BLaER1 (cell line): ENCODE results near the gene PCK1.

ENCODE experiments used
- H3K27ac ChIP-seq: shearing (Covaris generic); formaldehyde crosslinking; 2 replicates; pipeline ENCODE4 v1.8.1; 2022
- H3K27me3 ChIP-seq: shearing (Covaris generic); formaldehyde crosslinking; 2 replicates; pipeline ENCODE4 v1.8.1; 2022
- H3K36me3 ChIP-seq: shearing (Covaris generic); formaldehyde crosslinking; 2 replicates; pipeline ENCODE4 v1.8.1; 2022
- H3K4me1 ChIP-seq: shearing (Covaris generic); formaldehyde crosslinking; 2 replicates; pipeline ENCODE4 v1.8.1; 2022
- H3K4me2 ChIP-seq: shearing (Covaris generic); formaldehyde crosslinking; 2 replicates; pipeline ENCODE4 v1.8.1; 2022
- H3K4me3 ChIP-seq: shearing (Covaris generic); formaldehyde crosslinking; 2 replicates; pipeline ENCODE4 v1.8.1; 2022
- H3K9ac ChIP-seq: shearing (Covaris generic); formaldehyde crosslinking; 2 replicates; pipeline ENCODE4 v1.8.1; 2022
- H3K9me3 ChIP-seq: shearing (Covaris generic); formaldehyde crosslinking; 2 replicates; pipeline ENCODE4 v1.8.1; 2022
- H4K20me1 ChIP-seq: shearing (Covaris generic); formaldehyde crosslinking; 2 replicates; pipeline ENCODE4 v1.8.1; 2022
- Cebpa-rat ChIP-seq: shearing (Covaris generic); IDR thresholded peaks from 2 replicates; pipeline ENCODE4 v1.8.1; 2022

Gene PCK1

DNA sequence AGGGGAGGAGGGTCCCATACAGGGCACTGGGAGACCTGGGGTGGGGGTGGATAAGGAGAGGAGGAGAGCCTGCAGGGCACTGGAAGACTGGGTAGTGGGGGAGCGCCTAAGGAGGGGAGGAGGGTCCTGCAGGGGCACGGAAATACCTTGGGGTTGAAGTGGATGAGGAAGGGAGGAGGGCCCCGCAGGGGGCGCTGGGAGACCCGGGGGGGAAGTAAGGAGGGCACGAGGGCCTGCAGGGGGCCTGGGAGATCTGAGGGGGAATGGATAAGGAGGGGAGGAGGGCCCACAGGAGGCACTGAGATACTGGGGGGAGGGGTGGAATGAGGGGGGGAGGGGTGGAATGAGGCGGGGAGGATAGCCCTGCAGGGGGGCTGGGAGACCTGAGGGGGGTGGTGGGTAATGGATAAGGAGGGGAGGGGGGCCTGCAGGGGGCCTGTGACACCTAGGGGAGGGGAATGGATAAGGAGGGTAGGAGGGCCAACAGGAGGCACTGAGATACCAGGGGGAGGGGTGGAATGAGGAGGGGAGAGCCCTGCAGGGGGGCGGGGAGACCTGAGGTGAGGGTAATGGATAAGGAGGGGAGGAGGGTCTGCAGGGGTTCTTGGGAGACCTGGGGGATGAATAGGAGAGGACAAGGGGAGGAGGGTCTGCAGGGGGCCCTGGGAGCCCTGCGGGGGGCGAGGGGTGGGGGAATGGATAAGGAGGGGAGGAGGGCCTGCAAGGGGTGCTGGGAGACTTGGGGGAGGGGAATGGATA, 35.4 kb upstream of the PCK1 start:
- H3K9ac ChIP-seq, result no peak overlapping the region
- TF ChIP-seq Cebpa-rat, result no peak
- no peaks in the 10 kb centered on the region for H3K9me3 ChIP-seq
- H3K36me3 ChIP-seq, result no peaks in the 10 kb centered on the region
- H4K20me1 ChIP-seq, result no peaks in the 10 kb centered on the region
- no peak overlapping the region for H3K4me3 ChIP-seq
- no peak overlapping the region for H3K4me2 ChIP-seq
- H3K4me1 ChIP-seq, result peaks cover 5% of the 10 kb centered on the region; the same call in 1 of the 2 replicates
- no peaks in the 10 kb centered on the region for H3K27me3 ChIP-seq
- no peak overlapping the region for H3K27ac ChIP-seq

DNA sequence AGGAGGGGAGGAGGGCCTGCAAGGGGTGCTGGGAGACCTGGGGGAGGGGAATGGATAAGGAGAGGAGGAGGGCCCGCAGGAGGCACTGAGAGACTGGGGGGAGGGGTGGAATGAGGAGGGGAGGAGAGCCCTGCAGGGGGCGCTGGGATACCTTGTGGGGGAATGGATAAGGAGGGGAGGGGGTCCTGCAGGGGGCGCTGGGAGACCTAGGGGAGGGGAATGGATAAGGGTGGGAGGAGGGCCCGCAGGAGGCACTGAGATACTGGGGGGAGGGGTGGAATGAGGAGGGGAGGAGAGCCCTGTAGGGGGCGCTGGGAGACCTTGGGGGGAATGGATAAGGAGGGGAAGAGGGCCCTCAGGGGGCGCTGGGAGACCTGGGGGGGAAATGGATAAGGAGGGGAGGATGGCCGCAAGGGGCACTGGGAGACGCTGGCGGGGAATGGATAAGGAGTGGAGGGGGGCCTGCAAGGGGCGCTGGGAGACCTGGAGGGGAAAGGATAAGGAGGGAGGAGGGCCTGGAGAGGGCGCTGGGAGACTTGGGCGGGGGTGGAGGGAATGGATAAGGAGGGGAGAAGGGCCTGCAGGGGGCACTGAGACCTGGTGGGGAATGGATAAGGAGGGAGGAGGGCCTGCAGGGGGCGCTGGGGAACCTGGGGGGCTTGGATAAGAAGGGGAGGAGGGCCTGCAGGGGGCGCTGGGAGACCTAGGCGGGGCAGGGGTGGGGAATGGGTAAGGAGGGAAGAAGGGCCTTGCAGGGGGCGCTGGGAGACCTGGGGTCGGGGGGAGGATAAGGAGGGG, 34.6 kb upstream of the PCK1 start:
- no peak overlapping the region for H3K27ac ChIP-seq
- no peaks in the 10 kb centered on the region for H3K9me3 ChIP-seq
- peaks cover 5% of the 10 kb centered on the region; the same call in 1 of the 2 replicates for H3K4me1 ChIP-seq
- no peaks in the 10 kb centered on the region for H3K27me3 ChIP-seq
- H3K9ac ChIP-seq, result no peak overlapping the region
- H3K4me3 ChIP-seq, result no peak overlapping the region
- no peak for TF ChIP-seq Cebpa-rat
- no peaks in the 10 kb centered on the region for H4K20me1 ChIP-seq
- H3K4me2 ChIP-seq, result no peak overlapping the region
- no peaks in the 10 kb centered on the region for H3K36me3 ChIP-seq

DNA sequence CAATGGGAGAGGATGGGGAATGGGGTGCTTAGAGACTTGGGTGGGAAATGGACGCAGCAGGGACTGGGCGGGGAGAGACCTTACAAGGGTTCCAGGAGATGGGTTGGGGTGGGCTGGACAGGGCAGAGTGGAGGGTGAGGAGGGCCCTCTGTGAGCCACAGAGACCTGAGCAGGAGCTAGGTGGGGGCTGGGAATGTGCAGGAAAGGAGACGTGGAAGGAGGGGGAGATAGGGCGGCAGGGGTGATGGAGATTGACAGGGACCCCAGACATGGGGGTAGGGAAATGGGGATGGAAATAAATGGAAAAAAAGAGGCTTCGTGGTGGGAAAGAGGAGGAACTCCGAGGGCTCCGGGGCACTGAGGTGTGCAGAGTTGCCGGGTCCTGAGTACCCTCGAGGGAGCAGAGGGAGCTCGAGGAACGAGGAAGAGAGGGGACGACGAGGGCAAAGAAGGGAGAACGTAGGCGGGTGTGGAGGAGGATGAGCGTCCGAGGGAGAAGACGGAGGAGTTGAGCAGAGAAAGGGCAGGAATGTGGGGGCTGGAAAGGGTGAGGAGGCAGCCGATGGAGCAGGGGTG, 33.9 kb upstream of the PCK1 start:
- H4K20me1 ChIP-seq, result no peaks in the 10 kb centered on the region
- no peaks in the 10 kb centered on the region for H3K9me3 ChIP-seq
- H3K4me3 ChIP-seq, result no peak overlapping the region
- H3K4me2 ChIP-seq, result peak overlapping the region; percentile 48
- no peaks in the 10 kb centered on the region for H3K36me3 ChIP-seq
- H3K27ac ChIP-seq, result no peak overlapping the region
- no peaks in the 10 kb centered on the region for H3K27me3 ChIP-seq
- peaks cover 5% of the 10 kb centered on the region; the same call in 1 of the 2 replicates for H3K4me1 ChIP-seq
- TF ChIP-seq Cebpa-rat, result no peak
- no peak overlapping the region for H3K9ac ChIP-seq

DNA sequence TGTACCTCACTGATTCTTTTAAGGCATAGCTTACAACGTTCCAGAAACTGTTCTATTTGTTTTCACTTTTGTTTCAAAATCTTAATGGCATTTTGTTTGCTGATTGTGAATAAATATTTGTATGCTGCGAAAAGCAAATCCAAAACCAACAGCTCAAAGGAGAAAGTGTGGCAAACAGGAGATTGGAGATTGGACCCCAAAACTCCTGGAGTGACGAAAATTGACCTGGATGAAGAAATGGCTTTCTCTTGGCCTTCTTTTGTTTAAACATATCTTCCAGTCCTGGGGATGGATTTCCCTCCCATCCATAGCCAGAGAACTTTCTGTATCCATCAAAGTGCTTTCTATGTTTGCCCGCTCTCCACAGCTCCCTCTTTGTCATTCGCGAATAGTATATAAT, 33.2 kb upstream of the PCK1 start:
- no peaks in the 10 kb centered on the region for H4K20me1 ChIP-seq
- H3K4me3 ChIP-seq, result no peak overlapping the region
- TF ChIP-seq Cebpa-rat, result no peak
- H3K27ac ChIP-seq, result no peak overlapping the region
- H3K9ac ChIP-seq, result no peak overlapping the region
- no peaks in the 10 kb centered on the region for H3K36me3 ChIP-seq
- H3K27me3 ChIP-seq, result no peaks in the 10 kb centered on the region
- H3K4me1 ChIP-seq, result peaks cover 5% of the 10 kb centered on the region; the same call in 1 of the 2 replicates
- H3K9me3 ChIP-seq, result no peaks in the 10 kb centered on the region
- no peak overlapping the region for H3K4me2 ChIP-seq

DNA sequence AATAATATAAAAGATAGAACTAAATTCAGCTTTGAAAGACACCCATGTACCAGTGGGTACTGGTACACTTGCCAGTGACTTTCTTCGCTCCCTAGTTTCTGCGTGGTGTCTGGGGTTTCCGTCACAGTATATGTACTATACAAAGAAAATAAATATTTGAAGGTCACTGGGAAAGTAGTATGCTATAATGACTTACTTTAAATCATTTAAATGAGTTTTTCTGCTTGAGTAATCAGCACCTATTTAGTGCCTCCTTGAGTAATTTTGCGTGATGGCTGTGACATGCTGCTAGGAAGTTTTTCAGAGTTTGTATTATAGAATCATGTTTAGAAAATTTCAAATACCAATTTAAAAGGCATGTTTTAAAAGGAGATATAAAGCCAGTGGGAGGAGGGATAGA, 32.8 kb upstream of the PCK1 start:
- no peaks in the 10 kb centered on the region for H3K27me3 ChIP-seq
- H3K36me3 ChIP-seq, result no peaks in the 10 kb centered on the region
- no peak overlapping the region for H3K4me3 ChIP-seq
- no peaks in the 10 kb centered on the region for H3K9me3 ChIP-seq
- no peak overlapping the region for H3K27ac ChIP-seq
- peaks cover 5% of the 10 kb centered on the region; the same call in 1 of the 2 replicates for H3K4me1 ChIP-seq
- no peaks in the 10 kb centered on the region for H4K20me1 ChIP-seq
- H3K9ac ChIP-seq, result no peak overlapping the region
- TF ChIP-seq Cebpa-rat, result no peak
- H3K4me2 ChIP-seq, result no peak overlapping the region

DNA sequence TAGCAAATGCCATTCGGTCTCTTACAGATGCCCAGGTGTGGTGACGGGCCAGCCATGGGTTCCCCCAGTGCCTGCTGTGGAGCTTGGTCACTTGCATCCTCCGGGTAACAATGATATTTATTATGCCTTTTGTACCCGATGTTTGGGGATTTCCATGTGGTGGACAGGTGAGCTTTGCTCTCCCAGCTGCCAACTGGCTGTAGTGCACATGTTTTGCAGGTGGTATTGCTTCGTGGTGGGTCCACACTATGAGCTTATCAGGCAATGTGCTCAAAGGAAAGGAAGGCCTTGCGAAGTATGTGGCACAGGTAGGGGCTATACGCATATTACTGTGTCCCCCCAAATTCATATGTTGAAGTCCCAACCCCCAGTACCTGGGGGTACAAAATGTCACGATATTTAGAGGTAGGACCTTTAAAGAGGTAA, 31.7 kb upstream of the PCK1 start:
- Histone ChIP-seq H3K4me1 (peaks cover 5% of the 10 kb centered on the region; the same call in 1 of the 2 replicates), H3K36me3 (no peaks in the 10 kb centered on the region), H3K27ac (no peak overlapping the region), H3K4me2 (no peak overlapping the region), H4K20me1 (no peaks in the 10 kb centered on the region), H3K9ac (no peak overlapping the region), H3K9me3 (no peaks in the 10 kb centered on the region), H3K27me3 (no peaks in the 10 kb centered on the region), H3K4me3 (no peak overlapping the region)
- no peak for TF ChIP-seq Cebpa-rat

DNA sequence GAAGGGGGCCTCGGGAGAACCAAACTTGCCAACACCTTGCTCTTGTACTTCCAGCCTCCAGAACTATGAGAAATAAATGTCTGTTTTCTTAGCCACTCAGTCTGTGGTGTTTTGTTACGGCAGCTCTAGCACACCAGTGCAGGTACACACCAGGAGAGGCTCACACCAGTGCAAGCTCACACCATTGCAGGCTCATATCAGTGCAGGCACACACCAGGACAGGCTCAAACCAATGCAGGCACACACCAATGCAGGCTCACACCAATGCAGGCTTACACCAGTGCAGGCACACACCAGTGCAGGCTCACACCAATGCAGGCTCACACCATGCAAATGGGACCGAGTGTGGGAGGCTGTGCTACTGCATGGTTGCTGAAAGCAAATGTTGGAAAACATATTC, 31.1 kb upstream of the PCK1 start:
- Histone ChIP-seq H3K4me2 (no peak overlapping the region), H3K36me3 (no peaks in the 10 kb centered on the region), H3K9ac (no peak overlapping the region), H3K4me3 (no peak overlapping the region), H3K27me3 (no peaks in the 10 kb centered on the region), H3K4me1 (peaks cover 5% of the 10 kb centered on the region; the same call in 1 of the 2 replicates), H4K20me1 (no peaks in the 10 kb centered on the region), H3K27ac (no peak overlapping the region), H3K9me3 (no peaks in the 10 kb centered on the region)
- TF ChIP-seq Cebpa-rat, result no peak

DNA sequence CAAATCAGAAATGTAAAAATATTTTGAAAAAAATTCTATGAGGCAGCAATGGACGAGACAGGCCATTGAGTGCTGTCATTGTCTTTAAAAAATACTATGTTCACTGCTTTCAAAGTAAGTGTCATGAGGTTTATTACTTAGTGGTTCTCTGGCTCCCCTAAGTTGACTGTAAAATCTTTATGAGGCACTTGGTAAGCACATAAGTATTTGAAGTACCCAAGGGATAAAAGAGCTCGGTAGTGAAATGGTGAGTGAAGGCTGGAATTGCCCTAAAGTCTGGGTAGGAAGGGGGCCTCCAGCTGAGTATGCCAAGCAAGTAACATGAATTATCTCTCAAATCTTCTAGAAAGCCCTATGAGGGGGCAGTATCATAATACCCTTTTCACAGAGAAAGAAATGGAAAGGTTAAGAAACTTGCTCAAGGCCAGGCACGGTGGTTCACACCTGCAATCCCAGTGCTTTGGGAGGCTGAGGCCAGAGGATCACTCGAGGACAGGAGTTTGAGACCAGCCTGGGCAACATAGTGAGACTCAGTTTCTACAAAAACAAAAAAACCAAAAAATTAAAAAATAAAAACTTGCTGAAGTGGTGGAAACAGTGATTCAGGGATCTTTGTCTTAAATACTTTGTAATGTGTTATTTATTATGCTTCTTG, 30.5 kb upstream of the PCK1 start:
- H4K20me1 ChIP-seq, result no peaks in the 10 kb centered on the region

DNA sequence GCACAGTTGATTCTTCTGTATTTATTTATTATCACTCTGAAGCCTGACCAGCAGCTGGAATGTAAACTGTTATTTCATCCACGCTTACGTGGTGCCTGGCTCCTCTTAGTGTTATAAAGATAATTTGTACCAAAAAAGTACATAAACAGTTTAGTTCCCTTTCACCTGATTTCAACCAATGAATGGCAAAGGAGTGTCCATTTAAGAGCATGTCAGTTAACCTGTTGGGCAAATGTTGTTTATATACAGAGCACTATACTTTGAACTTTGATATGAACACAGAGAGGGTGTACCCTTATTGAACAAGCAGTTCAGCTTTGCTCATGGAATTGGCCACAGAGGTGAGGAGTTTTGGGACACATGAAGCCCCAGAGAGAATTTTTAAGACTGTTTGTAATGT, 28.8 kb upstream of the PCK1 start:
- no peaks in the 10 kb centered on the region for H4K20me1 ChIP-seq
- no peak overlapping the region for H3K9ac ChIP-seq
- no peak overlapping the region for H3K27ac ChIP-seq
- H3K4me2 ChIP-seq, result no peak overlapping the region
- no peak overlapping the region for H3K4me3 ChIP-seq
- no peak for TF ChIP-seq Cebpa-rat
- no peaks in the 10 kb centered on the region for H3K36me3 ChIP-seq
- no peaks in the 10 kb centered on the region for H3K9me3 ChIP-seq
- no peaks in the 10 kb centered on the region for H3K27me3 ChIP-seq
- H3K4me1 ChIP-seq, result peaks cover 2% of the 10 kb centered on the region; the same call in 1 of the 2 replicates

More for the DNA sequence above, 30.5 kb upstream of the PCK1 start:
- Histone ChIP-seq H3K4me3 (no peak overlapping the region), H3K27ac (no peak overlapping the region), H3K27me3 (no peaks in the 10 kb centered on the region), H3K4me1 (peaks cover 5% of the 10 kb centered on the region; the same call in 1 of the 2 replicates), H3K9me3 (no peaks in the 10 kb centered on the region), H3K9ac (no peak overlapping the region), H3K36me3 (no peaks in the 10 kb centered on the region), H3K4me2 (no peak overlapping the region)
- no peak for TF ChIP-seq Cebpa-rat
